IPS DF 6.9 (cell line): ENCODE data around the gene GDPD3.

Experiments
- DNase-seq: peaks from one replicate; pipeline ENCODE4 v3.0.0-alpha.2; 2013; ENCODE audit warnings: low read depth, low spot score
- H3K27ac ChIP-seq: one replicate; pipeline ENCODE4 v1.5.1; 2013; ENCODE audit warnings: low read length, control low read depth
- H3K27me3 ChIP-seq: 2 replicates; pipeline ENCODE4 v1.6.1; 2013; ENCODE audit warnings: mild to moderate bottlenecking, low read length; ENCODE audit not compliant: control insufficient read depth, insufficient read depth
- H3K36me3 ChIP-seq: 2 replicates; pipeline ENCODE4 v1.6.1; 2013; ENCODE audit warnings: low read length; ENCODE audit not compliant: control insufficient read depth, insufficient read depth
- H3K4me1 ChIP-seq: 2 replicates; pipeline ENCODE4 v1.6.1; 2013; ENCODE audit warnings: low read length; ENCODE audit not compliant: control insufficient read depth, insufficient read depth
- H3K4me3 ChIP-seq: 2 replicates; pipeline ENCODE4 v1.5.1; 2013; ENCODE audit warnings: mild to moderate bottlenecking, low read length
- H3K9me3 ChIP-seq: 2 replicates; pipeline ENCODE4 v1.6.1; 2013; ENCODE audit warnings: low read length, inconsistent platforms; ENCODE audit not compliant: control insufficient read depth, insufficient read depth
- WGBS: extraction: QIAGEN DNeasy Blood & Tissue Kit; methylation state at CpG from one replicate; pipeline ENCODE4 v1.1.7; 2013; ENCODE audit warnings: mixed read lengths, missing lambda C conversion rate; ENCODE audit not compliant: insufficient read length, insufficient coverage; 5-methylcytosine and 5-hydroxymethylcytosine counted together

GDPD3 gene

GRCh38 chr16:30086291-30087140 is 26.8 kb downstream of the GDPD3 start:
- no peaks in the 10 kb centered on the region for H3K27me3 ChIP-seq
- H3K27ac ChIP-seq = no peak overlapping the region
- no peaks in the 10 kb centered on the region; the same call in 1 of the 2 replicates for H3K4me1 ChIP-seq
- H3K4me3 ChIP-seq = no peak overlapping the region
- H3K9me3 ChIP-seq = no peaks in the 10 kb centered on the region
- peaks cover 25% of the 10 kb centered on the region for H3K36me3 ChIP-seq
- no peak for DNase-seq
- no CpG with 5 or more reads among the region's 27 CpGs for WGBS

- no peaks in the 10 kb centered on the region; the same call in 1 of the 2 replicates for H3K4me1 ChIP-seq
- DNase-seq = no peak
- no peaks in the 10 kb centered on the region for H3K27me3 ChIP-seq
- no peak overlapping the region for H3K27ac ChIP-seq
- H3K4me3 ChIP-seq = no peak overlapping the region
- H3K36me3 ChIP-seq = peaks cover 30% of the 10 kb centered on the region
- no peaks in the 10 kb centered on the region for H3K9me3 ChIP-seq
- no CpG with 5 or more reads among the region's 6 CpGs for WGBS
These were observed 27.5 kb downstream of the GDPD3 start for GRCh38 chr16:30085820-30086219.

GRCh38 chr16:30085247-30085646 is 28.1 kb downstream of the GDPD3 start:
- Histone ChIP-seq H3K36me3 (peaks cover 33% of the 10 kb centered on the region), H3K27ac (no peak overlapping the region), H3K27me3 (no peaks in the 10 kb centered on the region), H3K4me3 (no peak overlapping the region), H3K4me1 (no peaks in the 10 kb centered on the region; the same call in 1 of the 2 replicates), H3K9me3 (no peaks in the 10 kb centered on the region)
- no CpG with 5 or more reads among the region's 3 CpGs for WGBS
- no peak for DNase-seq

- no peaks in the 10 kb centered on the region for H3K27me3 ChIP-seq
- no peaks in the 10 kb centered on the region for H3K9me3 ChIP-seq
- H3K4me1 ChIP-seq = no peaks in the 10 kb centered on the region; the same call in 1 of the 2 replicates
- no peak overlapping the region for H3K4me3 ChIP-seq
- DNase-seq = no peak
- no CpG with 5 or more reads among the region's 17 CpGs for WGBS
- H3K36me3 ChIP-seq = peaks cover 33% of the 10 kb centered on the region
- H3K27ac ChIP-seq = no peak overlapping the region
These were observed 28.5 kb downstream of the GDPD3 start for GRCh38 chr16:30084816-30085159.

GRCh38 chr16:30084096-30084815 is 29.1 kb downstream of the GDPD3 start:
- H3K4me3 ChIP-seq = no peak overlapping the region
- H3K9me3 ChIP-seq = no peaks in the 10 kb centered on the region
- no peaks in the 10 kb centered on the region for H3K27me3 ChIP-seq
- no peak overlapping the region for H3K27ac ChIP-seq
- peaks cover 35% of the 10 kb centered on the region for H3K36me3 ChIP-seq
- no peaks in the 10 kb centered on the region; the same call in 1 of the 2 replicates for H3K4me1 ChIP-seq
- no peak for DNase-seq
- WGBS = no CpG with 5 or more reads among the region's 18 CpGs

GRCh38 chr16:30083216-30084055 is 29.9 kb downstream of the GDPD3 start:
- H3K36me3 ChIP-seq = peaks cover 38% of the 10 kb centered on the region
- WGBS = no CpG with 5 or more reads among the region's 24 CpGs
- no peaks in the 10 kb centered on the region; the same call in 1 of the 2 replicates for H3K4me1 ChIP-seq
- no peak overlapping the region for H3K4me3 ChIP-seq
- no peaks in the 10 kb centered on the region for H3K27me3 ChIP-seq
- no peaks in the 10 kb centered on the region for H3K9me3 ChIP-seq
- no peak for DNase-seq
- H3K27ac ChIP-seq = no peak overlapping the region

- no peak for DNase-seq
- H3K27ac ChIP-seq = no peak overlapping the region
These were observed 30.7 kb downstream of the GDPD3 start for GRCh38 chr16:30082545-30083090.

GRCh38 chr16:30079480-30079879 is 33.9 kb downstream of the GDPD3 start:
- WGBS = no CpG with 5 or more reads among the region's 7 CpGs
- Histone ChIP-seq H3K36me3 (peaks cover 30% of the 10 kb centered on the region), H3K4me3 (no peak overlapping the region), H3K9me3 (no peaks in the 10 kb centered on the region), H3K27me3 (no peaks in the 10 kb centered on the region), H3K4me1 (peaks cover 1% of the 10 kb centered on the region; the same call in 1 of the 2 replicates), H3K27ac (no peak overlapping the region)
- no peak for DNase-seq

More at GRCh38 chr16:30082545-30083090, 30.7 kb downstream of the GDPD3 start:
- Histone ChIP-seq H3K36me3 (peaks cover 38% of the 10 kb centered on the region), H3K4me1 (no peaks in the 10 kb centered on the region; the same call in 1 of the 2 replicates), H3K9me3 (no peaks in the 10 kb centered on the region), H3K27me3 (no peaks in the 10 kb centered on the region), H3K4me3 (no peak overlapping the region)
- no CpG with 5 or more reads among the region's 20 CpGs for WGBS

GRCh38 chr16:30078744-30079143 is 34.6 kb downstream of the GDPD3 start:
- H3K9me3 ChIP-seq = no peaks in the 10 kb centered on the region
- H3K27me3 ChIP-seq = no peaks in the 10 kb centered on the region
- WGBS = no CpG with 5 or more reads among the region's 7 CpGs
- no peak overlapping the region for H3K27ac ChIP-seq
- H3K4me3 ChIP-seq = no peak overlapping the region
- no peak for DNase-seq
- peaks cover 1% of the 10 kb centered on the region; the same call in 1 of the 2 replicates for H3K4me1 ChIP-seq
- peaks cover 23% of the 10 kb centered on the region for H3K36me3 ChIP-seq

GRCh38 chr16:30077656-30078055 is 35.7 kb downstream of the GDPD3 start:
- WGBS = no CpG with 5 or more reads among the region's 6 CpGs
- H3K4me3 ChIP-seq = no peak overlapping the region
- no peaks in the 10 kb centered on the region for H3K9me3 ChIP-seq
- DNase-seq = no peak
- peaks cover 1% of the 10 kb centered on the region; the same call in 1 of the 2 replicates for H3K4me1 ChIP-seq
- peaks cover 13% of the 10 kb centered on the region for H3K36me3 ChIP-seq
- no peaks in the 10 kb centered on the region for H3K27me3 ChIP-seq
- no peak overlapping the region for H3K27ac ChIP-seq
